Heart left ventricle (tissue), 13 donors: Measurements from ENCODE around the gene SCAF4.

Experiments used
- POLR2A ChIP-seq, 2 donors: fragments of 450-650 bp; IDR thresholded peaks; one replicate each; pipeline ENCODE4 v1.6.1; 2017; ENCODE audit warnings: antibody characterized with exemption in 2 of 2, mild to moderate bottlenecking in 2 of 2, moderate library complexity in 2 of 2
- TF ChIP-seq, protein P1 (sequence below), 12 donors: fragments of 200-600 bp; sonication (generic) in 4 of 12; IDR thresholded peaks; one replicate each; pipeline versions ENCODE4 v1.5.0 to v1.8.0; 2018 to 2022; ENCODE audit warnings: antibody characterized with exemption in 12 of 12, mild to moderate bottlenecking in 5 of 12
- donor health status: ischemic (EF 13 %, LVEDD 7.1; RV severe dilation, severe dysfunction).
- donor health status: DM: no; HTN: yes; CAD: no.
- donor health status: DM: no; HTN: no; CAD: no.
- donor health status: ischemic (EF 25% LVEDD 6.9; RV normal size, moderate dysfunction).
- donor health status: ischemic (EF 25% LVEDD 5.7; RV mildly dilated, moderate dysfunction).
- donor health status: ischemic (EF 35%, LVEDD 5.7; RV mildly dilated, moderate dysfunction).
- donor health status: nonischemic (EF 11% LVEDD 7.7; RV severe dilation, severe dysfunction).
- donor health status: DM: yes; HTN: yes; CAD: no.
- donor health status: PGD.
- donor health status: ischemic (EF 29% LVEDD 5.4; RV normal size, mild dysfunction).
- donor health status: nonischemic (EF 23%, LVEDD 6.1; RV moderate dilation, normal function).

DNA sequence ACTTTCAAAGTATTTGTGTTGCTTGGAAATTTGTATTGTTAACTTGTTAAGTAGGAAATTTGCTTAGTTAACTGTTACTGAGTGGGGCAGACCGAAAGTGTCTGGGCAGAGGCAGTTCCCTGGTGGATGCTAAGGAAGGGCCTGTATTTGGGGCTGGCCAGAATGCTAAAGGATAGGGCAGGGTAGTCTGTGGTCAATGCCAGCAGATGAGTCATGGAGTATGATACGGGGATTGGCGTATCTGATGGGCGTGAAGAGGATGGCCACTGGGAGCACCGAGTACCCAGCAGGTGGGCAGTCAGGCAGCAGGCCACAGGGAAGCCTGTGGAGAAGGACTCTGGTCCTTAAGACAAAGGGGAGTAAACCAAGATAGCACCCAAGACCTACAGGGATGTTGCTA is 46.6 kb upstream of the SCAF4 start:
- TF ChIP-seq, protein P1, sequence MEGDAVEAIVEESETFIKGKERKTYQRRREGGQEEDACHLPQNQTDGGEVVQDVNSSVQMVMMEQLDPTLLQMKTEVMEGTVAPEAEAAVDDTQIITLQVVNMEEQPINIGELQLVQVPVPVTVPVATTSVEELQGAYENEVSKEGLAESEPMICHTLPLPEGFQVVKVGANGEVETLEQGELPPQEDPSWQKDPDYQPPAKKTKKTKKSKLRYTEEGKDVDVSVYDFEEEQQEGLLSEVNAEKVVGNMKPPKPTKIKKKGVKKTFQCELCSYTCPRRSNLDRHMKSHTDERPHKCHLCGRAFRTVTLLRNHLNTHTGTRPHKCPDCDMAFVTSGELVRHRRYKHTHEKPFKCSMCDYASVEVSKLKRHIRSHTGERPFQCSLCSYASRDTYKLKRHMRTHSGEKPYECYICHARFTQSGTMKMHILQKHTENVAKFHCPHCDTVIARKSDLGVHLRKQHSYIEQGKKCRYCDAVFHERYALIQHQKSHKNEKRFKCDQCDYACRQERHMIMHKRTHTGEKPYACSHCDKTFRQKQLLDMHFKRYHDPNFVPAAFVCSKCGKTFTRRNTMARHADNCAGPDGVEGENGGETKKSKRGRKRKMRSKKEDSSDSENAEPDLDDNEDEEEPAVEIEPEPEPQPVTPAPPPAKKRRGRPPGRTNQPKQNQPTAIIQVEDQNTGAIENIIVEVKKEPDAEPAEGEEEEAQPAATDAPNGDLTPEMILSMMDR (IDR thresholded peaks at IDR 0.05): no peak
- no peak for TF ChIP-seq POLR2A (IDR thresholded peaks at IDR 0.05)
